ENCODE results near the gene UGT1A3.
"Not testable (repeated sequence)": the region's sequence is repeated elsewhere in the genome, so short reads cannot be mapped to it uniquely, and the experiment has no call there.

UGT1A3 gene

DNA sequence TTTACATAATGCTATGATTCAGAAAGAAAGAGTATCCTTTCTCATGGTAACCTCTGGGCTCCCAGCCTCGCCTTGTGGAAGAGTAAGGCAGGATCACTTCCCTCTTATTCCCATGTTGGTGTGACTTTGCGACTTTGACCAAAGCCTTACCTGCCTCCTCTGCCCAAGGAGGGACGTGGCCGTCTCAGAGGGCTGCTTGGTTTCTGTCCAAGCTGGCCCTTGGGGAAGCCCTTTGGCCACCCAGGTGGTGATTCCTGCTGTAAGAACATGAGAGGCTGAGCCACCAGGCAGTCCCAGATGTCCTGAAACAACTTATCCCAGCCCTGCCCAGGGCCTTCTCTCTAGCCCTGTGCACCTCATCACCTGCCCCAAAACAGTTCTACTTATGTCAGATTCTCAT lies 30.1 kb upstream of the UGT1A3 start:
- Histone ChIP-seq H2AFZ (ENCODE audit: low read depth, low read length, severe bottlenecking) (no peak overlapping the region), H3K36me3 (ENCODE audit: low read length) (no peaks in the 10 kb centered on the region)

DNA sequence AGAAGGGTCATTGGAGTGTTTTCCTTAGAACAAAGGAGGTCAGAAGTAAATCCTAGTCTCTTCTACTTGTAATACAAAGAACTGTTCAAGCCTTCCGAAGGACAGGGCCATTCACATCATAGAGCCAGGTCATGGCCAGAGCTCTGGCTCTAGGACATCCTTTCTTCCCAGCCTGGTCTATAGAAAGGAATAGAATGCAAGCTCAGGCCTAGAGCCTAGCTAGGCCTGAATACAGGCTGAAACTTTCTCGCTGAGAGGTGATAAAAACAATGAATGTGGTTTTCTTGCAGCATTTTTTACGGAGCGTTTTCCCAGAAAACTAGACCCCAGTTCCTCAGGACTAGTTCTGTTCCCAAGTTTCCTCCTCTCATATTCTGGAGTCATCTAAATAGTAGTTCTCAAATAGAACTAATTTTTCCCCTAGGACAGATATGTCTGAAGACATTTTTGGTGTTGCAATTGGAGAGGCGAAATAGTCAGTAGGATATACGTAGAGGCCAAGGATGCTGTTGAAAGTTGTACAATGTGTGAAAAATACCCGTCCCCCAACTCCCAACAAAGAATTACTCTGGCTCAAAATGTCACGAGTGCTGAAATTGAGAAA lies 29.3 kb upstream of the UGT1A3 start:
- no peaks in the 10 kb centered on the region for H4K20me1 ChIP-seq (ENCODE audit: low read depth, low read length)
- H3K9ac ChIP-seq (ENCODE audit: low read length): no peak overlapping the region
- no peak overlapping the region for H3K4me3 ChIP-seq (ENCODE audit: insufficient read depth, low read length, poor library complexity, severe bottlenecking)
- H3F3A ChIP-seq (ENCODE audit: insufficient read depth): no peaks in the 10 kb centered on the region
- no peaks in the 10 kb centered on the region for H3K79me2 ChIP-seq (ENCODE audit: insufficient read depth, low read length)
- no peaks in the 10 kb centered on the region for H3K9me3 ChIP-seq (ENCODE audit: insufficient read depth, low read length)
- no peak overlapping the region for H3K4me2 ChIP-seq (ENCODE audit: low read depth, low read length, poor library complexity, severe bottlenecking)
- H3K36me3 ChIP-seq (ENCODE audit: low read length): no peaks in the 10 kb centered on the region
- TF ChIP-seq CTCF (IDR thresholded peaks at IDR 0.05; ENCODE audit: insufficient read depth, low read length, poor library complexity, severe bottlenecking) (no peak), EZH2phosphoT487 (conservative IDR thresholded peaks at IDR 0.05; ENCODE audit: low read length) (no peak)
- H3K9me2 ChIP-seq (replicated peaks; ENCODE audit: insufficient read depth, low read length): no peaks in the 10 kb centered on the region
- H2AFZ ChIP-seq (ENCODE audit: low read depth, low read length, severe bottlenecking): no peak overlapping the region
- no peak overlapping the region for H3K27ac ChIP-seq (ENCODE audit: low read depth, low read length)
- H3K27me3 ChIP-seq (ENCODE audit: low read length): no peaks in the 10 kb centered on the region

More for the DNA sequence above, 30.1 kb upstream of the UGT1A3 start:
- TF ChIP-seq EZH2phosphoT487 (conservative IDR thresholded peaks at IDR 0.05; ENCODE audit: low read length) (no peak), CTCF (IDR thresholded peaks at IDR 0.05; ENCODE audit: insufficient read depth, low read length, poor library complexity, severe bottlenecking) (no peak)
- H3K79me2 ChIP-seq (ENCODE audit: insufficient read depth, low read length): no peaks in the 10 kb centered on the region
- no peak overlapping the region for H3K4me3 ChIP-seq (ENCODE audit: insufficient read depth, low read length, poor library complexity, severe bottlenecking)
- no peaks in the 10 kb centered on the region for H3K27me3 ChIP-seq (ENCODE audit: low read length)
- H3F3A ChIP-seq (ENCODE audit: insufficient read depth): no peaks in the 10 kb centered on the region
- no peak overlapping the region for H3K27ac ChIP-seq (ENCODE audit: low read depth, low read length)
- no peak overlapping the region for H3K9ac ChIP-seq (ENCODE audit: low read length)
- no peak overlapping the region for H3K4me2 ChIP-seq (ENCODE audit: low read depth, low read length, poor library complexity, severe bottlenecking)
- H3K9me2 ChIP-seq (replicated peaks; ENCODE audit: insufficient read depth, low read length): no peaks in the 10 kb centered on the region
- no peaks in the 10 kb centered on the region for H3K9me3 ChIP-seq (ENCODE audit: insufficient read depth, low read length)
- no peaks in the 10 kb centered on the region for H4K20me1 ChIP-seq (ENCODE audit: low read depth, low read length)

GRCh38 chr2:233700028-233700635 lies 28.7 kb upstream of the UGT1A3 start:
- Histone ChIP-seq H3F3A (ENCODE audit: insufficient read depth) (no peaks in the 10 kb centered on the region), H3K9me3 (ENCODE audit: insufficient read depth, low read length) (no peaks in the 10 kb centered on the region), H4K20me1 (ENCODE audit: low read depth, low read length) (no peaks in the 10 kb centered on the region), H3K79me2 (ENCODE audit: insufficient read depth, low read length) (no peaks in the 10 kb centered on the region), H3K36me3 (ENCODE audit: low read length) (no peaks in the 10 kb centered on the region), H3K27me3 (ENCODE audit: low read length) (no peaks in the 10 kb centered on the region), H3K4me2 (ENCODE audit: low read depth, low read length, poor library complexity, severe bottlenecking) (no peak overlapping the region), H2AFZ (ENCODE audit: low read depth, low read length, severe bottlenecking) (no peak overlapping the region), H3K4me3 (ENCODE audit: insufficient read depth, low read length, poor library complexity, severe bottlenecking) (no peak overlapping the region), H3K27ac (ENCODE audit: low read depth, low read length) (no peak overlapping the region), H3K9me2 (replicated peaks; ENCODE audit: insufficient read depth, low read length) (no peaks in the 10 kb centered on the region), H3K9ac (ENCODE audit: low read length) (no peak overlapping the region)
- no peak for TF ChIP-seq EZH2phosphoT487 (conservative IDR thresholded peaks at IDR 0.05; ENCODE audit: low read length)

- H3K4me3 ChIP-seq (ENCODE audit: insufficient read depth, low read length, poor library complexity, severe bottlenecking): not testable (repeated sequence)
Observed at GRCh38 chr2:233700842-233701241, 28.0 kb upstream of the UGT1A3 start.

More at GRCh38 chr2:233700842-233701241, 28.0 kb upstream of the UGT1A3 start:
- H3K36me3 ChIP-seq (ENCODE audit: low read length); H3K27ac ChIP-seq (ENCODE audit: low read depth, low read length); H3K9me2 ChIP-seq (replicated peaks; ENCODE audit: insufficient read depth, low read length); H3K79me2 ChIP-seq (ENCODE audit: insufficient read depth, low read length); H4K20me1 ChIP-seq (ENCODE audit: low read depth, low read length); H3K27me3 ChIP-seq (ENCODE audit: low read length); H3K9me3 ChIP-seq (ENCODE audit: insufficient read depth, low read length); H3K4me2 ChIP-seq (ENCODE audit: low read depth, low read length, poor library complexity, severe bottlenecking); H2AFZ ChIP-seq (ENCODE audit: low read depth, low read length, severe bottlenecking); H3F3A ChIP-seq (ENCODE audit: insufficient read depth); H3K9ac ChIP-seq (ENCODE audit: low read length): not testable (repeated sequence)
